ENCODE results near the gene CENPU. TPM values are rescaled to one million over a fixed set of nuclear protein-coding genes. Genes with fewer than 3 reads are reported as not detected.
A peak's percentile ranks its signal among the peaks of the same experiment; 100 is the strongest.

Gene CENPU
- total and polyA plus RNA-seq, 2 of the 8 experiments (the other 6 are each of a cell fraction or from before 2014, with no cell fraction given) = 32.1 to 122 TPM

DNA sequence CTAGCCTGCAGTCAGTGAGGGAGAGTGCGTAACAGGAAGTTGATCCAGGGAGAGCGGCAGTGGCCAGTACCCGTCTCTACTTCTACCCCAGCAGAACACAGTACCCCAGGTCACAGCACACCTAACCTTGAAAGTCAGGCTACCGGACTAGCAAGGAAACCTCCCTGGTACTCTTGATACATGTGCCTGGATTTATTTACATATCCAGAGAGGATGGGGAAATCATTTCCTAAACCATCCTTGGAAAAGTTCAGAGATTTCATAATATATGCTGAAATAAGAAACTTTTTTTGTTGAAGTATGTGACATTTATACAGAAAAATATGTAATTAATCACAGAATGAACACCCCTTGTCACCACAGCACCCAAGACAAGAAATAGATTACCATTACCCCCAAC is 59.9 kb downstream of the CENPU start:
- Histone ChIP-seq H3K4me2 (ENCODE audit: insufficient read depth in 1 of 2, low read depth in 2 of 2, low read length in 2 of 2) (no peak overlapping the region), H2BK120ac (replicated peaks; ENCODE audit: low read depth, low read length) (no peak overlapping the region), H3K9ac (replicated peaks in 1 of 4; ENCODE audit: extremely low read depth in 1 of 4, low read depth in 3 of 4, low read length in 3 of 4) (no peak overlapping the region), H3K27ac (ENCODE audit: low read depth, low read length) (no peak overlapping the region), H4K8ac (ENCODE audit: extremely low read depth, insufficient read depth, low read length) (0 out of 2 replicates have a peak overlapping the region, but pooled peaks have one; percentile 11), H3K27me3 (replicated peaks in 1 of 4; ENCODE audit: control insufficient read depth in 3 of 4, extremely low read depth in 1 of 4, insufficient read depth in 3 of 4, low read length in 3 of 4) (no peaks in the 10 kb centered on the region), H4K5ac (ENCODE audit: insufficient read length, low read depth, low read length) (no peak overlapping the region), H2BK5ac (ENCODE audit: low read depth, low read length) (no peak overlapping the region), H2BK15ac (ENCODE audit: low read length) (no peak overlapping the region), H3K36me3 (ENCODE audit: control insufficient read depth in 2 of 4, insufficient read depth in 4 of 4, low read length in 3 of 4) (peaks cover 0 to 3% (median 0%) of the 10 kb centered on the region in 4 experiments; a peak in 1 of 8 replicates), H4K20me1 (replicated peaks in 1 of 2; ENCODE audit: control insufficient read depth in 1 of 2, insufficient read depth in 2 of 2, low read length in 2 of 2) (no peaks in the 10 kb centered on the region), H3K4ac (replicated peaks; ENCODE audit: insufficient read length, low read depth, low read length) (no peak overlapping the region), H2AK5ac (ENCODE audit: low read depth, low read length) (no peak overlapping the region), H3K18ac (ENCODE audit: extremely low read depth, low read length) (no peak overlapping the region), H3K56ac (replicated peaks; ENCODE audit: insufficient read length, low read depth, low read length) (no peak overlapping the region), H3K14ac (ENCODE audit: insufficient read length) (no peak overlapping the region), H4K91ac (replicated peaks; ENCODE audit: insufficient read length, low read length) (no peak overlapping the region), H3K23me2 (ENCODE audit: low read depth, low read length) (no peaks in the 10 kb centered on the region; the same call in 1 of the 2 replicates), H2BK12ac (ENCODE audit: low read depth, low read length) (no peak overlapping the region), H3K23ac (ENCODE audit: insufficient read length) (no peak overlapping the region), H3K4me1 (replicated peaks in 1 of 4; ENCODE audit: control insufficient read depth in 3 of 4, insufficient read depth in 4 of 4, low read length in 3 of 4) (no peaks in the 10 kb centered on the region), H3K79me2 (ENCODE audit: control insufficient read depth in 1 of 2, insufficient read depth in 2 of 2, low read length in 2 of 2) (no peaks in the 10 kb centered on the region), H3K4me3 (ENCODE audit: extremely low read depth in 1 of 4, insufficient read depth in 2 of 4, low read depth in 3 of 4, low read length in 4 of 4) (no peak overlapping the region), H3K9me3 (ENCODE audit: insufficient read depth in 2 of 2, low read depth in 1 of 2, low read length in 1 of 2) (no peaks in the 10 kb centered on the region), H2AFZ (ENCODE audit: low read length) (no peak overlapping the region), H3K79me1 (ENCODE audit: low read depth, low read length) (no peaks in the 10 kb centered on the region), H2BK20ac (ENCODE audit: low read length) (no peak overlapping the region)
- DNase-seq (ENCODE audit: low read depth in 1 of 2, low spot score in 2 of 2) (no peak), FAIRE-seq (no peak)
- WGBS, 2 experiments (ENCODE audit: extremely low coverage in 1 of 2, insufficient coverage in 1 of 2, insufficient read length in 1 of 2, insufficient replicate concordance in 2 of 2, low coverage in 1 of 2, low lambda C conversion rate in 2 of 2, missing lambda C conversion rate in 1 of 2) = 88% methylated on average over 4 of the region's 4 CpGs; no CpG with 5 or more reads in 1 of the 2 experiments
- ChIA-PET POLR2A (ENCODE audit: partially characterized antibody) (no interaction called here), CTCF (ENCODE audit: partially characterized antibody) (no interaction called here)
- TF ChIP-seq CHD1 (IDR thresholded peaks at IDR 0.05; ENCODE audit: low read depth, low read length) (no peak), EP300 (IDR thresholded peaks at IDR 0.05; ENCODE audit: borderline replicate concordance in 1 of 2, low read depth in 2 of 2, low read length in 2 of 2) (no peak), SIN3A (conservative IDR thresholded peaks at IDR 0.05 in 1 of 2, IDR thresholded peaks at IDR 0.05 in 1 of 2; ENCODE audit: low read depth in 1 of 2, low read length in 2 of 2) (no peak), PHF8 (conservative IDR thresholded peaks at IDR 0.05; ENCODE audit: low read depth, low read length) (no peak), NRF1 (IDR thresholded peaks at IDR 0.05; ENCODE audit: low read depth, low read length) (no peak), HDAC6 (IDR thresholded peaks at IDR 0.05; ENCODE audit: low read depth, low read length) (no peak)
- TF ChIP-seq, protein P1, sequence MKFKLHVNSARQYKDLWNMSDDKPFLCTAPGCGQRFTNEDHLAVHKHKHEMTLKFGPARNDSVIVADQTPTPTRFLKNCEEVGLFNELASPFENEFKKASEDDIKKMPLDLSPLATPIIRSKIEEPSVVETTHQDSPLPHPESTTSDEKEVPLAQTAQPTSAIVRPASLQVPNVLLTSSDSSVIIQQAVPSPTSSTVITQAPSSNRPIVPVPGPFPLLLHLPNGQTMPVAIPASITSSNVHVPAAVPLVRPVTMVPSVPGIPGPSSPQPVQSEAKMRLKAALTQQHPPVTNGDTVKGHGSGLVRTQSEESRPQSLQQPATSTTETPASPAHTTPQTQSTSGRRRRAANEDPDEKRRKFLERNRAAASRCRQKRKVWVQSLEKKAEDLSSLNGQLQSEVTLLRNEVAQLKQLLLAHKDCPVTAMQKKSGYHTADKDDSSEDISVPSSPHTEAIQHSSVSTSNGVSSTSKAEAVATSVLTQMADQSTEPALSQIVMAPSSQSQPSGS (IDR thresholded peaks at IDR 0.05; ENCODE audit: low read length) = no peak
- TF ChIP-seq, protein P2, sequence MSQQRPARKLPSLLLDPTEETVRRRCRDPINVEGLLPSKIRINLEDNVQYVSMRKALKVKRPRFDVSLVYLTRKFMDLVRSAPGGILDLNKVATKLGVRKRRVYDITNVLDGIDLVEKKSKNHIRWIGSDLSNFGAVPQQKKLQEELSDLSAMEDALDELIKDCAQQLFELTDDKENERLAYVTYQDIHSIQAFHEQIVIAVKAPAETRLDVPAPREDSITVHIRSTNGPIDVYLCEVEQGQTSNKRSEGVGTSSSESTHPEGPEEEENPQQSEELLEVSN (IDR thresholded peaks at IDR 0.05) = no peak
- TF ChIP-seq, protein P3, sequence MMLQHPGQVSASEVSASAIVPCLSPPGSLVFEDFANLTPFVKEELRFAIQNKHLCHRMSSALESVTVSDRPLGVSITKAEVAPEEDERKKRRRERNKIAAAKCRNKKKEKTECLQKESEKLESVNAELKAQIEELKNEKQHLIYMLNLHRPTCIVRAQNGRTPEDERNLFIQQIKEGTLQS (IDR thresholded peaks at IDR 0.05; ENCODE audit: insufficient read depth, low read depth, low read length) = no peak

Measured in H1 (cell line).